ENCODE data around the gene TMEM169. TPM values are rescaled to one million over a fixed set of nuclear protein-coding genes. Genes with fewer than 3 reads are reported as not detected.

Gene TMEM169
- total and polyA plus RNA-seq, 10 of the 15 experiments (the other 5 are each of a cell fraction or from before 2014, with no cell fraction given): 0.23 to 3.2 (median 2.3) TPM

DNA sequence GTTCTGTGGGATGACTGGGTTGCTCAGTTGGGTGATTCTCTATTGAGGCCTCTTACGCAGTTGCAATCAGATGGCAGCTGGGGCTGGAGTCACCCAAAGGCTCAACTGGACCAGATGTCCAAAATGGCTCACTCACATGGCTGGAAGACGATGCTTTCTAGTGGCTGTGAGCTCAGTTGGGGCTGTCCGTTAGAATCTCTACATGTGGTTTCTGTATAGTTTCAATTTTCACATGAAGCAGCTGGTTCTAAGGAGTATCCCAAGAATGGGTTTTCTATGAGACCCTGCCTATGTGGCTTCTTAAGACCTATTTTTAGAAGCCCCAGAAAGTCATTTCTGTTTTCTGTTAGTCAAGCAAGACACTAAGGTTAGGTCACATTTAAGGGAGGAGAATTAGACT is 31.9 kb downstream of the TMEM169 start (continued):
- TF ChIP-seq CHD2 (IDR thresholded peaks at IDR 0.05; ENCODE audit: borderline replicate concordance, low read depth, low read length) (no peak), CBX3 (IDR thresholded peaks at IDR 0.05; ENCODE audit: borderline replicate concordance, low read depth) (no peak), RFX5 (IDR thresholded peaks at IDR 0.05; ENCODE audit: low read depth, low read length) (no peak), SMAD5 (IDR thresholded peaks at IDR 0.05; ENCODE audit: low read depth) (no peak), MEF2A (IDR thresholded peaks at IDR 0.05; ENCODE audit: insufficient read depth, low read depth, low read length) (peak; percentile 97), NFXL1 (IDR thresholded peaks at IDR 0.05; ENCODE audit: borderline replicate concordance) (no peak), CBX5 (IDR thresholded peaks at IDR 0.05; ENCODE audit: low read depth) (peak; percentile 65; the same call in 1 of the 2 replicates), SUZ12 (IDR thresholded peaks at IDR 0.05; ENCODE audit: unreplicated experiment) (no peak), STAT3 (IDR thresholded peaks at IDR 0.05; ENCODE audit: low read depth, low read length) (peak; percentile 66; the same call in 1 of the 2 replicates), NFYA (IDR thresholded peaks at IDR 0.05; ENCODE audit: borderline replicate concordance, low read depth, low read length) (no peak), CBFB (IDR thresholded peaks at IDR 0.05; ENCODE audit: low read depth) (peak; percentile 60; the same call in 1 of the 2 replicates), ETV6 (conservative IDR thresholded peaks at IDR 0.05 in 1 of 2, IDR thresholded peaks at IDR 0.05 in 1 of 2; ENCODE audit: borderline replicate concordance in 1 of 2, low read depth in 1 of 2) (peak in 1 of 2 experiments; percentile 76; a peak in 1 of 4 replicates), ZSCAN29 (IDR thresholded peaks at IDR 0.05) (no peak), ATF7 (IDR thresholded peaks at IDR 0.05; ENCODE audit: low read depth) (peak; percentile 76), POLR2AphosphoS5 (IDR thresholded peaks at IDR 0.05; ENCODE audit: low read length) (no peak; the same call in none of the 2 replicates), PAX5 (IDR thresholded peaks at IDR 0.05; ENCODE audit: borderline replicate concordance, low read depth, low read length) (peak; percentile 46; the same call in 1 of the 2 replicates), BRCA1 (IDR thresholded peaks at IDR 0.05; ENCODE audit: low read depth, low read length) (no peak), CEBPB (IDR thresholded peaks at IDR 0.05; ENCODE audit: borderline replicate concordance in 1 of 2, low read depth in 2 of 2, low read length in 2 of 2) (no peak), POU2F2 (IDR thresholded peaks at IDR 0.05; ENCODE audit: borderline replicate concordance, low read depth, low read length) (no peak), JUND (IDR thresholded peaks at IDR 0.05; ENCODE audit: low read depth, low read length) (0 out of 2 replicates have a peak, but pooled peaks have one; percentile 33), BMI1 (IDR thresholded peaks at IDR 0.05; ENCODE audit: borderline replicate concordance) (no peak), MYB (IDR thresholded peaks at IDR 0.05; ENCODE audit: borderline replicate concordance, low read depth, low read length) (0 out of 2 replicates have a peak, but pooled peaks have one; percentile 39), RUNX3 (IDR thresholded peaks at IDR 0.05; ENCODE audit: low read length) (peak; percentile 95), DPF2 (IDR thresholded peaks at IDR 0.05) (no peak), MXI1 (IDR thresholded peaks at IDR 0.05; ENCODE audit: low read depth, low read length) (peak; percentile 43; the same call in 1 of the 2 replicates), HDAC6 (IDR thresholded peaks at IDR 0.05; ENCODE audit: unreplicated experiment) (no peak), IKZF1 (conservative IDR thresholded peaks at IDR 0.05) (peak; percentile 43; the same call in 1 of the 2 replicates), WRNIP1 (IDR thresholded peaks at IDR 0.05; ENCODE audit: borderline replicate concordance, low read depth, low read length) (no peak)
- TF ChIP-seq, protein P1, sequence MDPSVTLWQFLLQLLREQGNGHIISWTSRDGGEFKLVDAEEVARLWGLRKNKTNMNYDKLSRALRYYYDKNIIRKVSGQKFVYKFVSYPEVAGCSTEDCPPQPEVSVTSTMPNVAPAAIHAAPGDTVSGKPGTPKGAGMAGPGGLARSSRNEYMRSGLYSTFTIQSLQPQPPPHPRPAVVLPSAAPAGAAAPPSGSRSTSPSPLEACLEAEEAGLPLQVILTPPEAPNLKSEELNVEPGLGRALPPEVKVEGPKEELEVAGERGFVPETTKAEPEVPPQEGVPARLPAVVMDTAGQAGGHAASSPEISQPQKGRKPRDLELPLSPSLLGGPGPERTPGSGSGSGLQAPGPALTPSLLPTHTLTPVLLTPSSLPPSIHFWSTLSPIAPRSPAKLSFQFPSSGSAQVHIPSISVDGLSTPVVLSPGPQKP (IDR thresholded peaks at IDR 0.05; ENCODE audit: low read depth, low read length): no peak
